ENCODE data around the gene SNX22.
"Not testable (repeated sequence)": the region's sequence is repeated elsewhere in the genome, so short reads cannot be mapped to it uniquely, and the experiment has no call there.

Gene SNX22

GRCh38 chr15:64151727-64152506, at the start of gene SNX22:
Gene SNX22 (plus strand): TSS chr15:64151731. CDS start chr15:64151776, 45 bp downstream.
- no peak for DNase-seq

GRCh38 chr15:64102497-64102896, 49.0 kb upstream of the SNX22 start:
- no peak for DNase-seq

DNA sequence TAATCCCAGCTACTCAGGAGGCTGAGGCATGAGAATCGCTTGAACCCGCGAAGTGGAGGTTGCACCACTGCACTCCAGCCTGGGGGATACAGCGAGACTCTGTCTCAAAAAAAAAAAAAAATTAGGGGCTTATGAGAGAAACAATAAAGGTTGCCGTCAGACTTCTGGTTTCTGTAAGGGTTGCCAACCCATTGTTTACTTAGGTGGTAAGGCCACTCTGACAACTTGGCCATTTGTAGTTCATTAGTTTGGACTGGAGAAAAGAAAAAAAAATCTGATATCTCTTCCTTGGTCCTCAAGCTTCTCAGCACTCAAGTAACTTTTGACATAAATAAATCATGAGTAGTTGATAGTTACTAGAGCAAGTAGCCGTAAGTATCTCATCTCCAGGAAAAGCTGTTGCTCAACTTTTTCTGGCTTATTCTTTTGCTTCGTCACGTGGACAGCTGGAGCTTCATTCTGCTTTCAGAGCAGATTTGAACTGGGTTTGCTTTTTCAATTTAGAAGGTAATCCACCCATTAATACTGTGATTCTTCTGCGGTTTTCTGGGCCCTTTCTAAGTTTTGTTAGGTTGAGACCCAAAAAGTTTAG, 46.3 kb upstream of the SNX22 start:
- DNase-seq: no peak

DNA sequence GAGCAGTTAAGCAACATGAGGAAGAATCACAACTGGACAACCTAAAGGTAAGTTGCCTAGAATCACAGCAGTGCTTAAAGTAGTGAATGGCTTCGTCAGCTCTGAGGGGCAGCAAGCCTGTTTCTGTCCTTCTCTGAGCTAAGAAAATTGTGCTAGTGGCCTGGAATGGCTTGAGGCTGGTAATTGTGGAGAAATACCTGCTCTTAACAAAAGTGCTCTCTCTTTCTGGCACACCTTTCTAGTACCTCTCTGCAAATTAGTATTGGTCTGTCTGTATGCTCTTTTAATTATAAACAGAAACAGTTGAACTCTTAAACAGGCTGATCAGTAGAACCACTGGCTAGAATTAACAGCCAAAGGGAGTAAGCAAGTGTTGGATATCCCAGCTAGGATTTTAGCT, 44.2 kb upstream of the SNX22 start:
- no peak for DNase-seq

GRCh38 chr15:64110108-64110701, 41.3 kb upstream of the SNX22 start:
- not testable (repeated sequence) for DNase-seq

- DNase-seq: no peak
Observed at GRCh38 chr15:64110950-64111678, 40.4 kb upstream of the SNX22 start.

DNA sequence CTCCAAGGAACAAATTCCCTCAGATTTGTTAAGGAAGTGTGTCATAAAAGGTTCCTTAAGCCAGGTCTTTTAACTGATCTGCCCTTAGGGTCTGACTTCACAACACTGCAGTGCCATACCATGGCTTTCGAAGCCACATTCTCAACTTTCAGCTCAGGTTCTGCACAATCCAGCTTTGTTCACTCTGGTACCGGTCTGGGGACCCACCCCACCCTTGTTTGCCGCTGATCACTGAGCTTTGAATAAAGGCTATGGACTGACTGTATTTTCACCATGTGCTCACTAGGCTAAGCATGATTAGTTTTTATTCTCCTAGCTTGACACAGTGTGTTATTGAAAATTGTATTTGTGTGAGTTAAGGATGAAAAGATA, 39.9 kb upstream of the SNX22 start:
- DNase-seq: no peak

- no peak for DNase-seq
Observed at GRCh38 chr15:64112073-64112772, 39.3 kb upstream of the SNX22 start.

- no peak for DNase-seq
Observed at GRCh38 chr15:64112904-64113303, 38.6 kb upstream of the SNX22 start.

- DNase-seq: no peak
Observed at GRCh38 chr15:64117759-64118487, 33.6 kb upstream of the SNX22 start.

DNA sequence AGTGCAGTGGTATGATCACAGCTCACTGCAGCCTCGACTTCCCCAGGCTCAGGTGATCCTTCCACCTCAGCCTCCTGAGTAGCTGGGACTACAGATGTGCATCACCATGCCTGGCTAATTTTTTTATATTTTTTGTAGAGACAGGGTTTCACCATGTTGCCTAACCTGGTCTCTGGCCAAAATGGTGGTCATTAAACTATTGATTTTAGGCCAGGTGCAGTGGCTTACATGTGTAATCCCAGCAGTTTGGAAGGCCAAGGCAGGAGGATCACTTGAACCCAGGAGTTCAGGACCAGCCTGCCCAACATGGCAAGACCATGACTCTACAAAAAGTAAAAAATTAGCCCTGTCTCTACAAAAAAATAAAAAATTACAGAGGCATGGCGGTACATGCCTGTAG, 31.2 kb upstream of the SNX22 start:
- not testable (repeated sequence) for DNase-seq

- DNase-seq: no peak
Observed at GRCh38 chr15:64121614-64122013, 29.9 kb upstream of the SNX22 start.

DNA sequence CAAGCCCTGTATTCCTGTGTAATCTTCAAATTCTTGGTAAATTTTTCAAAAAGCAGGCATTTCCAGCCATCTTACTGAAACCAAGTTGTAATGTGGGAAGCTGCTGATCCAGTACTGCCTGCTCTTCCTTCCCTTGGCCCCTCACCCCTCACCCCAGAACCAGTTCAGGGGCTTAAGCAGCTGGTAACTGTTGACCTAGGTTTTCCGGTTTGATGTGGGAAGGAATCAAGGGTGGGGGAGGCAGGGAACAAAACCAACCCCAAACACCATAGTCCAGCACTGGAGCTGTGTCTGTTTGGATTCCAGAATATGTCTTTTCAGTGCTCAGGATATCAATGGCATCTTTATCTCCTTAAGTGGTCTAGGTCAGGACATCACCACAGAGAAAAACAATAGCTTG, 29.1 kb upstream of the SNX22 start:
- no peak for DNase-seq

DNA sequence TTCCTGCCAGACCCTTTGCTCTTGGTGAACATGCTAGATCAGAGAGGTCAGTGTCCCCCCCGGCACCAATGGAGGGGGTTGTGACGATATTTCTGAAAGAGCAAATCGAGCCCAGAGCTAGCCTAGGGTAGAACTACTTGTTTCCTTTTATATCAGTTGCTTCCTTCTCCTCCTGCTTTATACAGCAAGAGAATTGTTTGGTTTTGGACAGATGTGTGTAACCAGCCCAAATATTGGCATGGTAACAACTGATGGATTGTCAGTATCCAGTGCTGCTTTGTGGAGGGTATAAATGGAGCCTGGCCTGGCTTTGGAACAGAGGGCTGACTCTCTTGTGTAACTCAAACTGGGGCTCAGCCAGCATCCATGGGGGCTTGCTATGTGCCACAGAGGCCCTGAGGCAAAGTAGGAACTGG, 28.6 kb upstream of the SNX22 start:
- no peak for DNase-seq

DNA sequence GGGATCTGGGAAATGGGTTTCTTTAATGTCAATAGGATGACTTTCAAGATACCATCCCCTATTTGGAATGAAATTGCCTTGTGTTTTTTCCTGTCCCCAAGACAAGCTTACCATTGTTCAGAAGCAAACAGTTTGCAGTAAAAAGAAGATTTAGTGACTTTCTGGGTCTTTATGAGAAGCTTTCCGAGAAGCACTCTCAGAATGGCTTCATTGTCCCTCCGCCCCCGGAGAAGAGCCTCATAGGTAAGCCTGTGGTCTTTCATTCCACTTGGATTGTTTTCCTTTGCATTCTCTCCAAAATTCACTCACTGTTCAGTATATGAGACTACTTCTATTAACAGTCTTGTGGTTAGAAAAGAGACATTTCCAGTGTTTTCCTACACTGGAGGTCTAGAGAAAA, 25.6 kb upstream of the SNX22 start:
- DNase-seq: no peak

GRCh38 chr15:64127521-64128270, 23.8 kb upstream of the SNX22 start:
- DNase-seq: no peak

DNA sequence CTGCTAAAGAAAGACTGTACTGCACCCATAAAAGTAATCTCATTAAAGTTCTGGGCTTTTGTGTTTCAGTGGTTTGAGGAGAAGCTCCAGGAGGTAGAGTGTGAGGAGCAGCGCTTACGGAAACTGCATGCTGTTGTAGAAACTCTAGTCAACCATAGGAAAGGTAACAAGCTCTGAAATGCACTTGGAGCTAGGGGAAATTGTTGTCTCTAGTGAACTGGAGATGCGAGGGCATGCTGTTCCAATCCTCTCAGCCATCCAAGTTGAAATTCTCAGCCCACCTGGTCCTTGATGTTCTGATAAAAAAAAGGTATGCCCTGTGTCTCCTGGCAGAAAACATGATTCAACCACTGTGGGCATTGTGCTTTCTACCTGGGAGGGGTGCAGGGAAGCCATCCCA, 21.4 kb upstream of the SNX22 start:
- no peak for DNase-seq

GRCh38 chr15:64131547-64131946, 20.0 kb upstream of the SNX22 start:
- no peak for DNase-seq

DNA sequence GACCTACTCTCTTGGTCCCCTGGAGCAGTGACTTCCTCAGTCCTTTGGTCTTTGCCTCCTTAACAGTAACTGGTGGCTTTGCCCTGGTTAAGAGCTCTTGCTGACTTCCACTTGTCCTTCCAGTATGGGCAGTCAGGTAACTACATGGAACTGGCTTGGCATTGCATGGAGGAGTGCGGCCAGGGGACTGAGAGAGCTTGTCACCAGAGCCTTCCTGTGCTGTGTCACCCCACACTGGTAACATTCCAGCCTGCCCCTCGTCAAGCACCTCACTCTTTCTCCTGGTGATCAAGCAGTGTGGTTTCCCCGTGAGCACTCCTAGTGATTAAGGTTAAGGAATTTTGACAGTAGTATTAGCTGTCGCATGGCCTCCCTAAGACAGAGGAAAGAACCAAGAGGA, 19.3 kb upstream of the SNX22 start:
- DNase-seq: no peak

DNA sequence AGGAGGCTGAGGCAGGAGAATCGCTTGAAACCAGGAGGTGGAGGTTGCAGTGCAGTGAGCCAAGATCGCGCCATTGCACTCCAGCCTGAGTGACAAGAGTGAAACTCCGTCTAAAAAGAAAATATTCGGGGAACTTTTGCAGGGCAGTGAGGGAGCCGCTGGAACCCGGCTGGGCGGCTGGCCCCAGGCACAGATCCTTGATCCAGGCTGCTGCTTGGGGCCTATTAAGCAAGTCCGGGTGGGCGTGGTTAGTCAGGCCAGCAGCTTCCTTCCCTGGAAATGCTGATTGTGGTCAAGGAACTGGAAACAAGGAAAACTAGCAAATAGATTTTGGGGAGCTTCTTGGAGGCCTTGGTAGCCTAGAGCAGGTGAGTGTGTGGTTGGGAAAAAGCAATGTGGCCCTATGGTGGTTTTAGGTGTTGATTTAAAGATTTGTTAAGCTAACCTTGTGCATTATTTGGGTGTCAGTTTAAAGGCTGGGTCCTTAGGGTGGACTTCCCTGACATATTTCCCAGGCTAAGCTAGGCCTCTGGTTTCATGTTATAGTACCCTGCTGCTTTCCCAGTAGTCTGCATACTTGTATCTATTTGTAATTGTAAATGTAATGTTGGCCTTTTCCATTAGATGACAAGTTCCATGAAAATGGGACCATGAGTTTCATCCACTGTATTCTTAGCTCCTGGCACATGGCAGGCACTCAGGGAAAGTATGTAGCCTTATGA, 17.7 kb upstream of the SNX22 start:
- no peak for DNase-seq

DNA sequence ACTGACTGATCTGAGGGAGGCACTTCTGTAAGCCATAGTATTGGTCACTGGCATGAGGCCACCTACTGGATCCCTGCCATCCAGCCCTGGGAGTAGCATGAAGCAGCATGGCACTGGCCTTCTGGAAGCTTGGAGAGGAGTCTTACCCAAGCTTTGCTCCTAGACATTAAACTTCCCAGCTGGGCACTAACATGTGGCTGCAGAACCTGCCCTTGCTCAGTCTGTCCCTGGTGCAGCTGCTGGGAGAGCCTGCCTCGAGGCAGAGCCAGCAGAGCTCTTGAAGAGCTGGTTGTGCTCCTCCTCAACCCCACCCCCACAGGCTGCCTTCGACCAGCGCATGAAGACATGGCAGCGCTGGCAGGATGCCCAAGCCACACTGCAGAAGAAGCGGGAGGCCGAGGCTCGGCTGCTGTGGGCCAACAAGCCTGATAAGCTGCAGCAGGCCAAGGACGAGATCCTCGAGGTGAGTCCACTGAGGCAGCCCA, 17.1 kb upstream of the SNX22 start:
- no peak for DNase-seq

Data from NCI-H2081 treated with DMSO at 0.1 percent for 48 hours (cell line).